Measurements from ENCODE around the gene ALDH2.

ALDH2 gene

DNA sequence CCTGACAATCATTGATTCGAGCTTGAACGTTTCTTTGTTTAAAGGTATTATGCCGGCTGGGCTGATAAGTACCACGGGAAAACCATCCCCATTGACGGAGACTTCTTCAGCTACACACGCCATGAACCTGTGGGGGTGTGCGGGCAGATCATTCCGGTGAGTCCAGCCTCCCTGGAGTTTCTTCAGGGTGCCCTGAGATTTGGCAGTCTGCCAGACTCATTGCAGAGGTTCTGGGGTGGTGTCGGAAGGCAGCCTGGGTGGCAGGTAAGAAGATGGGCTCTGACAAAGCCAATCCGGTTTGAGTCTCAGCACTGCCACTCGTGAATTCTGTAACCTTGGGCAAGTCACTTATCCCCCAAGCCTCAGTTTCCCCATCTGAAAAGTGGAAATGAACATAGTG is 23.0 kb downstream of the ALDH2 start:
- Histone ChIP-seq H3K4me1 (ENCODE audit: insufficient read depth, low read length) (no peaks in the 10 kb centered on the region), H3K4me3 (ENCODE audit: low read length) (no peak overlapping the region), H3K9ac (ENCODE audit: low read depth, low read length) (no peak overlapping the region), H3K36me3 (ENCODE audit: insufficient read depth, low read length) (peaks cover 55% of the 10 kb centered on the region), H3K9me3 (ENCODE audit: insufficient read depth, low read depth, low read length) (no peaks in the 10 kb centered on the region), H3K27ac (ENCODE audit: low read depth, low read length) (no peak overlapping the region), H3K27me3 (ENCODE audit: insufficient read depth, low read length) (no peaks in the 10 kb centered on the region)
- WGBS, result 92% methylated on average over 11 of the region's 11 CpGs

DNA sequence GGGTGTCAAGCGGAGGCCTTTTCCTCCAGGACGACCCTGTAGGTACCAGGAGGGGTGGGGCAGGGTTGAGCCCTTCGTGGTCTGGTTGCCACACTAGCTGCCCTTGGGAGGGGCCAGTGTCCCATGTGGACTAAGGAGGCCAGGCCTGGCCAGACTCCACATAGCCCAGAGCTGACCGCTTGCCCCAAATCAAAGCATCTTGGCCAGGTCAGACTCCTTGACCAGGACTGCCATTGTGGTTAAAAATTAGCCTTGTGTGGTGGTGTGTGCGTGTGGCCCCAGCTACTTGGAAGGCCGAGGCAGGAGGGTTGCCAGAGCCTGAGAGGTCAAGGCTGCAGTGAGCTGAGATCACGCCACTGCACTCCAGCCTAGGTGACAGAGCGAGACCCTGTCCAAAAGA is 24.8 kb downstream of the ALDH2 start:
- 95% methylated on average over 8 of the region's 8 CpGs for WGBS
- H3K9me3 ChIP-seq (ENCODE audit: insufficient read depth, low read depth, low read length), result no peaks in the 10 kb centered on the region
- no peaks in the 10 kb centered on the region for H3K4me1 ChIP-seq (ENCODE audit: insufficient read depth, low read length)
- peaks cover 51% of the 10 kb centered on the region for H3K36me3 ChIP-seq (ENCODE audit: insufficient read depth, low read length)
- H3K27me3 ChIP-seq (ENCODE audit: insufficient read depth, low read length), result no peaks in the 10 kb centered on the region
- H3K27ac ChIP-seq (ENCODE audit: low read depth, low read length), result no peak overlapping the region
- no peak overlapping the region for H3K9ac ChIP-seq (ENCODE audit: low read depth, low read length)
- no peak overlapping the region for H3K4me3 ChIP-seq (ENCODE audit: low read length)

DNA sequence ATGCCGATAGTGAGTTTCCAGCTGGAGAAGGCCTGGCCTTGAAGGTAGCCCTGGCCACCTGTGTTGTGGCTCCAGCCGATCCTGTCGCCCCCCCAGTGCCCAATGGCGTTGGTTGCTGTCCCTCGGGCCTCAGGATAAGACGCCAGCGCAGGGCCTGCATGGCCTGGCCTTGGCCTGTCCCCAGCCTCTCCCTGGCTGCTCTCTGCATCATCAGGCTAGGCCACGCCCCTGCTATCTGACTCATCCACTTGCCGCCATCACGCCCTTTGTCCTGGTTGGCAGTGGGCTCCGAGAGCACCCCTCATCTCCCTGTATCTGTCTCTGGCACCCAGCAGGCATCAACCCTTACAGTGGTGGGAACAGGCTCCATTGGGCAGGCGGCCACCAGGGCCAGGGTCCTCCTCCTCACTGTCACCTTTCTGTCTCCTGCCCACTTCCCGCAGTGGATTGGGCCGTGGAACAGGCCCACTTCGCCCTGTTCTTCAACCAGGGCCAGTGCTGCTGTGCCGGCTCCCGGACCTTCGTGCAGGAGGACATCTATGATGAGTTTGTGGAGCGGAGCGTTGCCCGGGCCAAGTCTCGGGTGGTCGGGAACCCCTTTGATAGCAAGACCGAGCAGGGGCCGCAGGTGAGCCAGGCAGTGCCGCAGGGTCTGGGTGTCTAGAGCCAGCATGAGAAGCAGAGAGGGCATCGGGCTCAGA is 25.6 kb downstream of the ALDH2 start:
- no peaks in the 10 kb centered on the region for H3K9me3 ChIP-seq (ENCODE audit: insufficient read depth, low read depth, low read length)
- no peak overlapping the region for H3K4me3 ChIP-seq (ENCODE audit: low read length)
- H3K36me3 ChIP-seq (ENCODE audit: insufficient read depth, low read length), result peaks cover 47% of the 10 kb centered on the region
- H3K27ac ChIP-seq (ENCODE audit: low read depth, low read length), result no peak overlapping the region
- 93% methylated on average over 27 of the region's 27 CpGs for WGBS
- H3K27me3 ChIP-seq (ENCODE audit: insufficient read depth, low read length), result no peaks in the 10 kb centered on the region
- H3K4me1 ChIP-seq (ENCODE audit: insufficient read depth, low read length), result no peaks in the 10 kb centered on the region
- H3K9ac ChIP-seq (ENCODE audit: low read depth, low read length), result no peak overlapping the region

DNA sequence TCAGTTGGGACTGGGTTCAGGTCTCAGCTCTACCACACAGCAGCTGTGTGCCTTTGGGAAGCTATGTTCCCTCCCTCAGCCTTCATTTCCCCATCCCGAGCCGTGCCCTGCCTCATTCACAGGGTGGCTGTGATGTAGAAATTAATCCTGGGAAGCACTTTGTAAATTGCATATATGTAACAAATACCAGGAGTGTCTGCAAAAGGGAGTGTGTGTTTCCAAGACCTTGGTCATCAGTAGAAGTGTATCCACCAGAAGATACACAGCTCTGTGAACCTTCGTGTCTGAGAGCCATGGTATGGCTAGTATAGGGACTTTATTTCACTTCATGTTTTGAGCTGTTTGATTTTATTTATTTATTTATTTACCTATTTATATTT is 26.1 kb downstream of the ALDH2 start:
- no peaks in the 10 kb centered on the region for H3K27me3 ChIP-seq (ENCODE audit: insufficient read depth, low read length)
- no peak overlapping the region for H3K4me3 ChIP-seq (ENCODE audit: low read length)
- no peaks in the 10 kb centered on the region for H3K9me3 ChIP-seq (ENCODE audit: insufficient read depth, low read depth, low read length)
- no peak overlapping the region for H3K9ac ChIP-seq (ENCODE audit: low read depth, low read length)
- no peaks in the 10 kb centered on the region for H3K4me1 ChIP-seq (ENCODE audit: insufficient read depth, low read length)
- no peak overlapping the region for H3K27ac ChIP-seq (ENCODE audit: low read depth, low read length)
- WGBS, result 92% methylated on average over 1 of the region's 3 CpGs
- peaks cover 50% of the 10 kb centered on the region for H3K36me3 ChIP-seq (ENCODE audit: insufficient read depth, low read length)

DNA sequence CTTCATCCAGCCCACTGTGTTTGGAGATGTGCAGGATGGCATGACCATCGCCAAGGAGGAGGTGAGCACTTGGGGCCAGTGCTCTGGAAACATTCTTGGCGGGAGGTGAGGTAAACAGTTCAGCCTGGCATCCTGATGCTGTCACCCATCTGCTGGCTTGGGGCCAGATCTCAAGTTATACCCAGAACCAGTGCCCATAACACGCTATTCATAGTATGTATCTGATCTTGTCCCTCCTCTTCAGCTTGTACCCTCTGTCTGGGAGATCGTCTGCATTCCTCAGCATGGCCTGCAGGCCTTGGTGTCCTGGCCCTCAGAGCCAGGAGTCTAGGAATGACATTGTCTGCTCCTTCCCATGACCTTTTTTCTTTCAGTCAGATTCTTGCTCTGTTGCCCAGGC is 31.4 kb downstream of the ALDH2 start:
- H3K27ac ChIP-seq (ENCODE audit: low read depth, low read length), result no peak overlapping the region
- no peak overlapping the region for H3K4me3 ChIP-seq (ENCODE audit: low read length)
- no peaks in the 10 kb centered on the region for H3K27me3 ChIP-seq (ENCODE audit: insufficient read depth, low read length)
- no peaks in the 10 kb centered on the region for H3K4me1 ChIP-seq (ENCODE audit: insufficient read depth, low read length)
- no peaks in the 10 kb centered on the region for H3K9me3 ChIP-seq (ENCODE audit: insufficient read depth, low read depth, low read length)
- peaks cover 46% of the 10 kb centered on the region for H3K36me3 ChIP-seq (ENCODE audit: insufficient read depth, low read length)
- 95% methylated on average over 4 of the region's 4 CpGs for WGBS
- H3K9ac ChIP-seq (ENCODE audit: low read depth, low read length), result no peak overlapping the region

- no peaks in the 10 kb centered on the region for H3K9me3 ChIP-seq (ENCODE audit: insufficient read depth, low read depth, low read length)
- no peak overlapping the region for H3K27ac ChIP-seq (ENCODE audit: low read depth, low read length)
- H3K36me3 ChIP-seq (ENCODE audit: insufficient read depth, low read length), result peaks cover 44% of the 10 kb centered on the region
- 97% methylated on average over 9 of the region's 9 CpGs for WGBS
- H3K4me1 ChIP-seq (ENCODE audit: insufficient read depth, low read length), result no peaks in the 10 kb centered on the region
- H3K4me3 ChIP-seq (ENCODE audit: low read length), result no peak overlapping the region
- H3K9ac ChIP-seq (ENCODE audit: low read depth, low read length), result no peak overlapping the region
- H3K27me3 ChIP-seq (ENCODE audit: insufficient read depth, low read length), result no peaks in the 10 kb centered on the region
Observed at GRCh38 chr12:111799758-111800157, 33.0 kb downstream of the ALDH2 start.

DNA sequence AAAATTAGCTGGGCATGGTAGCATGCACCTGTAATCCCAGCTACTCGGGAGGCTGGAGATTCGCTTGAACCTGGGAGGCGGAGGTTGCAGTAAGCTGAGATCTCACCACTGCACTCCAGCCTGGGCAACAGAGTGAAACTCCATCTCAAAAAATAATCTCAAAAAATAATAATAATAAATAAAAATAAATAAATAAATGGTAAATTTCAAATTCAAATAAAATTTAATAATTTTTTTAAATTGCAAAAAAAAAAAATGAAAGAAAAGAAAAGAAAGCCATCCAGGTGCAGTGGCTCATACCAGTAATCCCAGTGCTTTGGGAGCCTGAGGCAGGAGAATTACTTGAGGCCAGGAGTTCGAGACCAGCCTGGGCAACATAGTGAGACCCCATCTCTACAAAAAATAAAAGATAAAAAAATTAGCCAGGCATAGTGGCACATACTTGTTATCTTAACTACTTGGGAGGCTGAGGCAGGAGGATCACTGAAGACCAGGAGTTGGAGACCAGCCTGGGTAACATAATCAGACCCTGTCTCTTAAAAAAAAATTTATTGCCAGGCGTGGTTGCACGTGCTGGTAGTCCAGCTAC is 36.4 kb downstream of the ALDH2 start:
- 95% methylated on average over 6 of the region's 6 CpGs for WGBS

DNA sequence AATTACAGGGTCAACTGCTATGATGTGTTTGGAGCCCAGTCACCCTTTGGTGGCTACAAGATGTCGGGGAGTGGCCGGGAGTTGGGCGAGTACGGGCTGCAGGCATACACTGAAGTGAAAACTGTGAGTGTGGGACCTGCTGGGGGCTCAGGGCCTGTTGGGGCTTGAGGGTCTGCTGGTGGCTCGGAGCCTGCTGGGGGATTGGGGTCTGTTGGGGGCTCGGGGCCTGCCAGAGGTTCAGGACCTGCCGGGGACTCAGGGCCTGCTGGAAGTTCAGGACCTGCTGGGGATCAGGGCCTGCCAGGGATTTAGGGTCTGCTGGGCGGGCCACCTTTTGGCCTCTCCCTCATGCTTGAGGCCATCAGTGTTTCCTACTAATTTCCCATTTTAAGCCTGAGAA is 37.1 kb downstream of the ALDH2 start:
- no peaks in the 10 kb centered on the region for H3K27me3 ChIP-seq (ENCODE audit: insufficient read depth, low read length)
- 94% methylated on average over 8 of the region's 8 CpGs for WGBS
- H3K36me3 ChIP-seq (ENCODE audit: insufficient read depth, low read length), result peaks cover 37% of the 10 kb centered on the region
- no peak overlapping the region for H3K4me3 ChIP-seq (ENCODE audit: low read length)
- no peaks in the 10 kb centered on the region for H3K9me3 ChIP-seq (ENCODE audit: insufficient read depth, low read depth, low read length)
- no peak overlapping the region for H3K27ac ChIP-seq (ENCODE audit: low read depth, low read length)
- H3K9ac ChIP-seq (ENCODE audit: low read depth, low read length), result no peak overlapping the region
- no peaks in the 10 kb centered on the region for H3K4me1 ChIP-seq (ENCODE audit: insufficient read depth, low read length)

More for the DNA sequence above, 36.4 kb downstream of the ALDH2 start:
- Histone ChIP-seq H3K4me1 (ENCODE audit: insufficient read depth, low read length) (no peaks in the 10 kb centered on the region), H3K4me3 (ENCODE audit: low read length) (no peak overlapping the region), H3K36me3 (ENCODE audit: insufficient read depth, low read length) (peaks cover 42% of the 10 kb centered on the region), H3K9ac (ENCODE audit: low read depth, low read length) (no peak overlapping the region), H3K27ac (ENCODE audit: low read depth, low read length) (no peak overlapping the region), H3K27me3 (ENCODE audit: insufficient read depth, low read length) (no peaks in the 10 kb centered on the region), H3K9me3 (ENCODE audit: insufficient read depth, low read depth, low read length) (no peaks in the 10 kb centered on the region)

- Histone ChIP-seq H3K27ac (ENCODE audit: low read depth, low read length) (no peak overlapping the region), H3K4me3 (ENCODE audit: low read length) (no peak overlapping the region), H3K9me3 (ENCODE audit: insufficient read depth, low read depth, low read length) (no peaks in the 10 kb centered on the region), H3K4me1 (ENCODE audit: insufficient read depth, low read length) (no peaks in the 10 kb centered on the region), H3K36me3 (ENCODE audit: insufficient read depth, low read length) (peaks cover 27% of the 10 kb centered on the region), H3K27me3 (ENCODE audit: insufficient read depth, low read length) (no peaks in the 10 kb centered on the region), H3K9ac (ENCODE audit: low read depth, low read length) (no peak overlapping the region)
- 94% methylated on average over 3 of the region's 4 CpGs for WGBS
Observed at GRCh38 chr12:111806304-111806703, 39.6 kb downstream of the ALDH2 start.

- H3K36me3 ChIP-seq (ENCODE audit: insufficient read depth, low read length), result peaks cover 24% of the 10 kb centered on the region
- H3K4me3 ChIP-seq (ENCODE audit: low read length), result no peak overlapping the region
- H3K27ac ChIP-seq (ENCODE audit: low read depth, low read length), result no peak overlapping the region
- no peaks in the 10 kb centered on the region for H3K27me3 ChIP-seq (ENCODE audit: insufficient read depth, low read length)
- no peak overlapping the region for H3K9ac ChIP-seq (ENCODE audit: low read depth, low read length)
- H3K9me3 ChIP-seq (ENCODE audit: insufficient read depth, low read depth, low read length), result no peaks in the 10 kb centered on the region
- WGBS, result 95% methylated on average over 7 of the region's 7 CpGs
- no peaks in the 10 kb centered on the region for H3K4me1 ChIP-seq (ENCODE audit: insufficient read depth, low read length)
Observed at GRCh38 chr12:111807232-111807631, 40.5 kb downstream of the ALDH2 start.

DNA sequence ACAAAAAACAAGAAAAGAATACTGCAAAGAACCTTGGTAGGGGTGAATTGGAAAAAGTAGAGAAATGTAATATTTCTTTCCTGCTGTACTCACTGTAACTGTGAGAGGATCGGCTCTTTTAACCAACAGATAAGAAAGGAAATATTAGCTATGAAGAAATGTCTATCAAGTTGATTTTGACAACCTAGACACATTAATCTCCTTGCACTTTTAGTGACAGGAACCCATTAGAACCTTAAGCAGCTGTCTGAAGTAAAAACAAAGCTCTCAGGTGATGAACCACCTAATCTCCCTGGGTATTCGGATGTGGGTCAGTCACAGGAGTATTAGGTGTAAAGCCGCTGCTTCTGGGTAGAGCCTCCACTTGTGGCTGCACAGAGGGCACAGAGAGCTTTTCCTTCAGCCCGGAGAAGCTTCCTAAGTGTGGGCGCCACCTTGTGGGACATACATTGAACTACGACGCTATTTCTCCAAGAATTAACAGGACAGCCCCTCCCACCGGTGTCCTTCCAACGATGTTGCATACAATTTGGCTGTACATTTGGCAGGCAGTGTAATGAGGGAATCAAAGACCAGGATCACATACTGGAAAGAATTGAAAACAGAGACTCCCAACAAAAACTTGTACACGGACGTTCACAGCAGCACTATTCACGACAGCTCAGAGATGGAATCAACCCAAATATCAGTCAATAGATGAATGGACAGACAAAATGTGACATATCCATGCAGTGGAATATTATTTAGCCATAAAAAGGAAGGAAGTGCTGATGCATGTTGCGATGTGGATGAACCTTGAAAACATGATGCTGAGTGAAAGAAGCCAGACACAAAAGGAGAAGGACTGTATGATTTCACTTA is 46.4 kb downstream of the ALDH2 start:
- H3K4me1 ChIP-seq (ENCODE audit: insufficient read depth, low read length), result no peaks in the 10 kb centered on the region
- peaks cover 9% of the 10 kb centered on the region for H3K36me3 ChIP-seq (ENCODE audit: insufficient read depth, low read length)
- WGBS, result 36% methylated on average over 12 of the region's 13 CpGs
- H3K27me3 ChIP-seq (ENCODE audit: insufficient read depth, low read length), result no peaks in the 10 kb centered on the region
- no peak overlapping the region for H3K27ac ChIP-seq (ENCODE audit: low read depth, low read length)
- H3K9me3 ChIP-seq (ENCODE audit: insufficient read depth, low read depth, low read length), result no peaks in the 10 kb centered on the region
- H3K4me3 ChIP-seq (ENCODE audit: low read length), result no peak overlapping the region
- no peak overlapping the region for H3K9ac ChIP-seq (ENCODE audit: low read depth, low read length)
